Measurements from ENCODE around the gene SWT1. TPM values are rescaled to one million over a fixed set of nuclear protein-coding genes. Genes with fewer than 3 reads are reported as not detected.

Gene SWT1
- total RNA-seq, 2 experiments from 2014 or later, result 4.1 to 5.3 TPM

- Mint-ChIP-seq H3K9me3 (no peaks in the 10 kb centered on the region), H3K27ac (no peak overlapping the region), H3K27me3 (no peaks in the 10 kb centered on the region), H3K4me3 (no peak overlapping the region), H3K4me1 (ENCODE audit: low read depth) (peaks cover 45% of the 10 kb centered on the region), H3K36me3 (ENCODE audit: low read depth) (peaks cover 57% of the 10 kb centered on the region)
- H3K27me3 ChIP-seq (ENCODE audit: control insufficient read depth in 1 of 2, insufficient read depth in 2 of 2, low read length in 2 of 2), result no peaks in the 10 kb centered on the region
- ATAC-seq (ENCODE audit: poor library complexity) (no peak), DNase-seq (no peak)
- H3K4me1 ChIP-seq (ENCODE audit: insufficient read depth, low read length), result no peaks in the 10 kb centered on the region
- no peak for TF ChIP-seq CTCF (IDR thresholded peaks at IDR 0.05)
- intact Hi-C loops (cut with DNase I, micrococcal nuclease), result loop anchor here in 1 of 2 experiments (5.0 kb wide), 1 partner anchor 45 kb away; no protein-coding TSS in a partner anchor
- H3K36me3 ChIP-seq (ENCODE audit: insufficient read depth, low read length), result peaks cover 29% of the 10 kb centered on the region
- H3K27ac ChIP-seq (ENCODE audit: low read depth in 1 of 2, low read length in 2 of 2), result no peak overlapping the region
- CTCF ChIA-PET, result interaction anchor here (0.7 to 2.6 kb wide), 7 partner anchors 11 to 1360 kb away, joined by 3 to 8 read pairs (median 4); no protein-coding TSS in a partner anchor
- H3K4me3 ChIP-seq (ENCODE audit: low read length), result no peak overlapping the region
- no peaks in the 10 kb centered on the region for H3K9me3 ChIP-seq (ENCODE audit: control insufficient read depth in 1 of 2, insufficient read depth in 1 of 2, low read length in 2 of 2)
- POLR2A ChIA-PET, result interaction anchor here (0.6 to 5.2 kb wide), 6 partner anchors 8 to 52 kb away, joined by 3 to 36 read pairs (median 4); partner anchors contain the start of gene IVNS1ABP
Observed at GRCh38 chr1:185292237-185292636, 135.3 kb downstream of the SWT1 start.

GRCh38 chr1:185293967-185294542, 137.1 kb downstream of the SWT1 start:
- peaks cover 69% of the 10 kb centered on the region for H3K36me3 Mint-ChIP-seq (ENCODE audit: low read depth)
- H3K4me3 Mint-ChIP-seq, result no peak overlapping the region
- intact Hi-C loops (cut with DNase I, micrococcal nuclease), result loop anchor here in 1 of 2 experiments (5.0 kb wide), 1 partner anchor 47 kb away; no protein-coding TSS in a partner anchor
- Histone ChIP-seq H3K4me1 (ENCODE audit: insufficient read depth, low read length) (no peaks in the 10 kb centered on the region), H3K9me3 (ENCODE audit: control insufficient read depth in 1 of 2, insufficient read depth in 1 of 2, low read length in 2 of 2) (no peaks in the 10 kb centered on the region), H3K27me3 (ENCODE audit: control insufficient read depth in 1 of 2, insufficient read depth in 2 of 2, low read length in 2 of 2) (no peaks in the 10 kb centered on the region), H3K27ac (ENCODE audit: low read depth in 1 of 2, low read length in 2 of 2) (no peak overlapping the region), H3K4me3 (ENCODE audit: low read length) (no peak overlapping the region), H3K36me3 (ENCODE audit: insufficient read depth, low read length) (peaks cover 47% of the 10 kb centered on the region)
- no peaks in the 10 kb centered on the region for H3K27me3 Mint-ChIP-seq
- H3K9me3 Mint-ChIP-seq, result no peaks in the 10 kb centered on the region
- no peak for TF ChIP-seq CTCF (IDR thresholded peaks at IDR 0.05)
- H3K27ac Mint-ChIP-seq, result peak overlapping the region; percentile 22
- no peak for ATAC-seq (ENCODE audit: poor library complexity)
- ChIA-PET CTCF (interaction anchor here (0.6 to 1.3 kb wide), 2 partner anchors 124 to 994 kb away, joined by 3 read pairs; no protein-coding TSS in a partner anchor), POLR2A (interaction anchor here (0.8 to 5.2 kb wide), 4 partner anchors 12 to 387 kb away, joined by 3 to 36 read pairs (median 10); partner anchors contain the start of gene IVNS1ABP)
- peaks cover 50% of the 10 kb centered on the region for H3K4me1 Mint-ChIP-seq (ENCODE audit: low read depth)
- no peak for DNase-seq

- ChIA-PET CTCF (interaction anchor here (1.3 kb wide), 1 partner anchor 125 kb away, joined by 3 read pairs; no protein-coding TSS in a partner anchor), POLR2A (interaction anchor here (0.6 to 2.9 kb wide), 5 partner anchors 13 to 375 kb away, joined by 3 to 18 read pairs (median 3); partner anchors contain the start of gene IVNS1ABP)
- H3K27me3 Mint-ChIP-seq, result no peaks in the 10 kb centered on the region
- H3K36me3 Mint-ChIP-seq (ENCODE audit: low read depth), result peaks cover 73% of the 10 kb centered on the region
- peak overlapping the region; percentile 25 for H3K27ac Mint-ChIP-seq
- Histone ChIP-seq H3K27me3 (ENCODE audit: control insufficient read depth in 1 of 2, insufficient read depth in 2 of 2, low read length in 2 of 2) (no peaks in the 10 kb centered on the region), H3K4me3 (ENCODE audit: low read length) (no peak overlapping the region), H3K36me3 (ENCODE audit: insufficient read depth, low read length) (peaks cover 58% of the 10 kb centered on the region), H3K9me3 (ENCODE audit: control insufficient read depth in 1 of 2, insufficient read depth in 1 of 2, low read length in 2 of 2) (no peaks in the 10 kb centered on the region), H3K27ac (ENCODE audit: low read depth in 1 of 2, low read length in 2 of 2) (no peak overlapping the region), H3K4me1 (ENCODE audit: insufficient read depth, low read length) (no peaks in the 10 kb centered on the region)
- ATAC-seq (ENCODE audit: poor library complexity) (no peak), DNase-seq (no peak)
- peaks cover 49% of the 10 kb centered on the region for H3K4me1 Mint-ChIP-seq (ENCODE audit: low read depth)
- H3K4me3 Mint-ChIP-seq, result no peak overlapping the region
- intact Hi-C loops (cut with DNase I, micrococcal nuclease), result no loop called here
- TF ChIP-seq CTCF (IDR thresholded peaks at IDR 0.05), result no peak
- H3K9me3 Mint-ChIP-seq, result no peaks in the 10 kb centered on the region
Observed at GRCh38 chr1:185295091-185295490, 138.1 kb downstream of the SWT1 start.
